ENCODE data around the gene GRAP2. TPM values are rescaled to one million over a fixed set of nuclear protein-coding genes. Genes with fewer than 3 reads are reported as not detected.

GRAP2 gene
- total and polyA plus RNA-seq, 2 of the 8 experiments (the other 6 are each of a cell fraction or from before 2014, with no cell fraction given) = 0.08 TPM; not detected in 1

DNA sequence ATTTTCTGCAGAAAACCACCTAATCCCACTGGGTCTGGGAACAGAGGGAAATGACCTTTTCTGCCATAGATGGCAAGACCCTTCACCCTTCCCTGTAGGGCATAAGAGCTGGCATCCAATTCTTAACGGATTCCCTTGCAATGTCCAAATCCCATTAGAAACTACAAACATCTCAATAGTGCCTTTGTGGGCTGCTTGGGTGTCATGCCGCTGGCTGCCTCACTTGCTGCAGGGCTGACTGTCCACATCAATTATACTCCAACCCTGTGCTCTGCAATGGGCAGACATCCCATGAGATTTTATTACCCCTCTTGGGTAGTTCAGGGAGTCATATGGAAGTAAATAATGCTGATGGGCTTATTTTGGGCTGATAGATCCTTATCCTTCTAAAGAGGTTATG is 7.3 kb downstream of the GRAP2 start:
- no peak overlapping the region for H3K4me3 ChIP-seq (ENCODE audit: extremely low read depth in 1 of 4, insufficient read depth in 2 of 4, low read depth in 3 of 4, low read length in 4 of 4)
- H3K18ac ChIP-seq (ENCODE audit: extremely low read depth, low read length) = no peak overlapping the region
- H3K36me3 ChIP-seq (ENCODE audit: control insufficient read depth in 2 of 4, insufficient read depth in 4 of 4, low read length in 3 of 4) = no peaks in the 10 kb centered on the region
- H2AK5ac ChIP-seq (ENCODE audit: low read depth, low read length) = no peak overlapping the region
- FAIRE-seq = no peak
- H2BK12ac ChIP-seq (ENCODE audit: low read depth, low read length) = no peak overlapping the region
- H3K4ac ChIP-seq (replicated peaks; ENCODE audit: insufficient read length, low read depth, low read length) = no peak overlapping the region
- H2BK5ac ChIP-seq (ENCODE audit: low read depth, low read length) = no peak overlapping the region
- CTCF ChIA-PET (ENCODE audit: partially characterized antibody) = no interaction called here
- no peaks in the 10 kb centered on the region for H3K23me2 ChIP-seq (ENCODE audit: low read depth, low read length)
- no peak overlapping the region for H3K56ac ChIP-seq (replicated peaks; ENCODE audit: insufficient read length, low read depth, low read length)
- 91% methylated on average over 2 of the region's 2 CpGs; no CpG with 5 or more reads in 1 of the 2 experiments for WGBS, 2 experiments (ENCODE audit: extremely low coverage in 1 of 2, insufficient coverage in 1 of 2, insufficient read length in 1 of 2, insufficient replicate concordance in 2 of 2, low coverage in 1 of 2, low lambda C conversion rate in 2 of 2, missing lambda C conversion rate in 1 of 2)
- H4K20me1 ChIP-seq (replicated peaks in 1 of 2; ENCODE audit: control insufficient read depth in 1 of 2, insufficient read depth in 2 of 2, low read length in 2 of 2) = no peaks in the 10 kb centered on the region
- no peak overlapping the region for H2BK15ac ChIP-seq (ENCODE audit: low read length)
- no peak overlapping the region for H3K14ac ChIP-seq (ENCODE audit: insufficient read length)
- H3K79me2 ChIP-seq (ENCODE audit: control insufficient read depth in 1 of 2, insufficient read depth in 2 of 2, low read length in 2 of 2) = no peaks in the 10 kb centered on the region
- peaks cover 0 to 1% (median 0%) of the 10 kb centered on the region in 4 experiments; a peak in 1 of 7 replicates for H3K27me3 ChIP-seq (replicated peaks in 1 of 4; ENCODE audit: control insufficient read depth in 3 of 4, extremely low read depth in 1 of 4, insufficient read depth in 3 of 4, low read length in 3 of 4)
- no peak overlapping the region for H3K9ac ChIP-seq (replicated peaks in 1 of 4; ENCODE audit: extremely low read depth in 1 of 4, low read depth in 3 of 4, low read length in 3 of 4)
- no peaks in the 10 kb centered on the region for H3K79me1 ChIP-seq (ENCODE audit: low read depth, low read length)
- no peak overlapping the region for H4K91ac ChIP-seq (replicated peaks; ENCODE audit: insufficient read length, low read length)
- no peak overlapping the region for H4K5ac ChIP-seq (ENCODE audit: insufficient read length, low read depth, low read length)
- H2BK20ac ChIP-seq (ENCODE audit: low read length) = no peak overlapping the region
- H4K8ac ChIP-seq (ENCODE audit: extremely low read depth, insufficient read depth, low read length) = no peak overlapping the region
- no peak for DNase-seq (ENCODE audit: low read depth in 1 of 2, low spot score in 2 of 2)
- no peak overlapping the region for H3K27ac ChIP-seq (ENCODE audit: low read depth, low read length)
- H3K23ac ChIP-seq (ENCODE audit: insufficient read length) = no peak overlapping the region
- TF ChIP-seq CBX8 (IDR thresholded peaks at IDR 0.05; ENCODE audit: borderline replicate concordance, low read depth, low read length) (no peak), BCL11A (IDR thresholded peaks at IDR 0.05; ENCODE audit: low read depth in 2 of 2, low read length in 2 of 2) (no peak), ATF2 (IDR thresholded peaks at IDR 0.05; ENCODE audit: low read length) (no peak), GTF2F1 (IDR thresholded peaks at IDR 0.05; ENCODE audit: borderline replicate concordance, low read depth, low read length) (no peak), JUND (IDR thresholded peaks at IDR 0.05; ENCODE audit: low read length) (no peak), POLR2A (IDR thresholded peaks at IDR 0.05; ENCODE audit: control extremely low read depth in 1 of 2, low read depth in 2 of 2, low read length in 2 of 2) (no peak), EGR1 (IDR thresholded peaks at IDR 0.05; ENCODE audit: borderline replicate concordance, low read depth, low read length) (no peak), SIRT6 (IDR thresholded peaks at IDR 0.05; ENCODE audit: low read length) (no peak), SP1 (IDR thresholded peaks at IDR 0.05; ENCODE audit: low read depth, low read length) (no peak), SIN3A (conservative IDR thresholded peaks at IDR 0.05 in 1 of 2, IDR thresholded peaks at IDR 0.05 in 1 of 2; ENCODE audit: low read depth in 1 of 2, low read length in 2 of 2) (no peak), SIX5 (IDR thresholded peaks at IDR 0.05; ENCODE audit: low read depth, low read length) (no peak), KDM1A (IDR thresholded peaks at IDR 0.05; ENCODE audit: borderline replicate concordance, low read length) (no peak)
- TF ChIP-seq, protein P1, sequence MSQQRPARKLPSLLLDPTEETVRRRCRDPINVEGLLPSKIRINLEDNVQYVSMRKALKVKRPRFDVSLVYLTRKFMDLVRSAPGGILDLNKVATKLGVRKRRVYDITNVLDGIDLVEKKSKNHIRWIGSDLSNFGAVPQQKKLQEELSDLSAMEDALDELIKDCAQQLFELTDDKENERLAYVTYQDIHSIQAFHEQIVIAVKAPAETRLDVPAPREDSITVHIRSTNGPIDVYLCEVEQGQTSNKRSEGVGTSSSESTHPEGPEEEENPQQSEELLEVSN (IDR thresholded peaks at IDR 0.05) = no peak
- no peak overlapping the region for H2BK120ac ChIP-seq (replicated peaks; ENCODE audit: low read depth, low read length)
- H3K4me2 ChIP-seq (ENCODE audit: insufficient read depth in 1 of 2, low read depth in 2 of 2, low read length in 2 of 2) = no peak overlapping the region
- no peaks in the 10 kb centered on the region; a peak in 1 of 4 replicates for H3K9me3 ChIP-seq (ENCODE audit: insufficient read depth in 2 of 2, low read depth in 1 of 2, low read length in 1 of 2)
- POLR2A ChIA-PET (ENCODE audit: partially characterized antibody) = interaction anchor here (0.6 kb wide), 1 partner anchor 60 kb away, joined by 3 read pairs; no protein-coding TSS in a partner anchor
- H2AFZ ChIP-seq (ENCODE audit: low read length) = no peak overlapping the region
- no peaks in the 10 kb centered on the region for H3K4me1 ChIP-seq (replicated peaks in 1 of 4; ENCODE audit: control insufficient read depth in 3 of 4, insufficient read depth in 4 of 4, low read length in 3 of 4)

All from H1 (cell line).